Stimulated activated CD4-positive, alpha-beta T cell treated with anti-CD3 and anti-CD28 coated beads, TNF-alpha, amount 100 ng/mL, for 4 hours (primary cell): Measurements from ENCODE around the gene NEDD4L.

ENCODE experiments used
- DNase-seq, 3 experiments: peaks; one replicate each; pipeline ENCODE4 v3.0.0-alpha.2; 2020; ENCODE audit warnings: low read depth in 3 of 3

NEDD4L gene

GRCh38 chr18:58345875-58346274 lies 301.8 kb downstream of the NEDD4L start:
- DNase-seq, result no peak

GRCh38 chr18:58347135-58347534 lies 303.1 kb downstream of the NEDD4L start:
- DNase-seq, result no peak

- no peak for DNase-seq
These were observed 304.5 kb downstream of the NEDD4L start for GRCh38 chr18:58348517-58348916.

- no peak for DNase-seq
These were observed 304.9 kb downstream of the NEDD4L start for GRCh38 chr18:58348951-58349350.

- no peak for DNase-seq
These were observed 305.6 kb downstream of the NEDD4L start for GRCh38 chr18:58349650-58350049.

GRCh38 chr18:58350526-58350925 lies 306.5 kb downstream of the NEDD4L start:
- DNase-seq, result no peak

GRCh38 chr18:58351776-58352175 lies 307.8 kb downstream of the NEDD4L start:
- DNase-seq, result no peak

GRCh38 chr18:58353581-58353980 lies 309.6 kb downstream of the NEDD4L start:
- no peak for DNase-seq

- no peak for DNase-seq
These were observed 310.0 kb downstream of the NEDD4L start for GRCh38 chr18:58354051-58354450.

GRCh38 chr18:58354791-58355190 lies 310.8 kb downstream of the NEDD4L start:
- no peak for DNase-seq

- no peak for DNase-seq
These were observed 311.2 kb downstream of the NEDD4L start for GRCh38 chr18:58355243-58355642.

GRCh38 chr18:58359218-58359617 lies 315.2 kb downstream of the NEDD4L start:
- DNase-seq, result no peak

- DNase-seq, result no peak
These were observed 315.6 kb downstream of the NEDD4L start for GRCh38 chr18:58359620-58360019.

- DNase-seq, result no peak
These were observed 316.3 kb downstream of the NEDD4L start for GRCh38 chr18:58360324-58360723.

GRCh38 chr18:58361212-58361611 lies 317.2 kb downstream of the NEDD4L start:
- DNase-seq, result no peak

- no peak for DNase-seq
These were observed 318.1 kb downstream of the NEDD4L start for GRCh38 chr18:58362027-58362575.

GRCh38 chr18:58362829-58363271 lies 318.8 kb downstream of the NEDD4L start:
- no peak for DNase-seq

- no peak for DNase-seq
These were observed 319.9 kb downstream of the NEDD4L start for GRCh38 chr18:58363767-58364540.

GRCh38 chr18:58364876-58365528 lies 321.0 kb downstream of the NEDD4L start:
- no peak for DNase-seq

- no peak for DNase-seq
These were observed 323.6 kb downstream of the NEDD4L start for GRCh38 chr18:58367425-58368140.

- DNase-seq, result no peak
These were observed 325.6 kb downstream of the NEDD4L start for GRCh38 chr18:58369616-58370015.

GRCh38 chr18:58370038-58370580 lies 326.1 kb downstream of the NEDD4L start:
- DNase-seq, result no peak
